OCI-LY7 (cell line): ENCODE data around the gene TLL2.

Experiments used
- EZH2phosphoT487 ChIP-seq: fragments of 200-600 bp; sonication (generic); IDR thresholded peaks from 2 replicates; pipeline ENCODE4 v1.6.1; 2018; ENCODE audit warnings: low read depth, borderline replicate concordance, mild to moderate bottlenecking, mixed run types, antibody characterized with exemption, low read length, moderate library complexity, mixed read lengths
- TF ChIP-seq, protein P1 (sequence below): fragments of 200-600 bp; sonication (generic); conservative IDR thresholded peaks from 2 replicates; pipeline ENCODE4 v1.5.1; 2014; ENCODE audit warnings: mild to moderate bottlenecking, antibody characterized with exemption, low read length, moderate library complexity, mixed read lengths

DNA sequence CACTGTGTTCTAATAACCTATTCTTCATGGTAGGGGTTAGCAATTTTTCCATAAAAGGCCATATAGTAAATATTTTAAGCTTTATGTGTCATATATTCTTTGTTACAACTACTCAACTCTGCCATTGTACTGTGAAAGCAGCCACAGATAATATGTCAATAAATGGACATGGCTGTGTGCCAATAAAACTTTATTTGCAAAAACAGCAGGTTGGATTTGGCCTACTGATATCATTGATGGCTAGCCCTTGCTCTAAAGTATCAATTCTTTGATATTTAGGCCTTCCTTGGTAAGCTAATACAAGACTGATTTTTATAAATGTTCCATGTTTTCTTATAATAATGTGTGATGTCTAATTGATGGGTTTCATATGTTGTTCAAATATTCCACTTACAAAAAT is 77.7 kb downstream of the TLL2 start:
- TF ChIP-seq, protein P1, sequence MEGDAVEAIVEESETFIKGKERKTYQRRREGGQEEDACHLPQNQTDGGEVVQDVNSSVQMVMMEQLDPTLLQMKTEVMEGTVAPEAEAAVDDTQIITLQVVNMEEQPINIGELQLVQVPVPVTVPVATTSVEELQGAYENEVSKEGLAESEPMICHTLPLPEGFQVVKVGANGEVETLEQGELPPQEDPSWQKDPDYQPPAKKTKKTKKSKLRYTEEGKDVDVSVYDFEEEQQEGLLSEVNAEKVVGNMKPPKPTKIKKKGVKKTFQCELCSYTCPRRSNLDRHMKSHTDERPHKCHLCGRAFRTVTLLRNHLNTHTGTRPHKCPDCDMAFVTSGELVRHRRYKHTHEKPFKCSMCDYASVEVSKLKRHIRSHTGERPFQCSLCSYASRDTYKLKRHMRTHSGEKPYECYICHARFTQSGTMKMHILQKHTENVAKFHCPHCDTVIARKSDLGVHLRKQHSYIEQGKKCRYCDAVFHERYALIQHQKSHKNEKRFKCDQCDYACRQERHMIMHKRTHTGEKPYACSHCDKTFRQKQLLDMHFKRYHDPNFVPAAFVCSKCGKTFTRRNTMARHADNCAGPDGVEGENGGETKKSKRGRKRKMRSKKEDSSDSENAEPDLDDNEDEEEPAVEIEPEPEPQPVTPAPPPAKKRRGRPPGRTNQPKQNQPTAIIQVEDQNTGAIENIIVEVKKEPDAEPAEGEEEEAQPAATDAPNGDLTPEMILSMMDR: no peak
- no peak for TF ChIP-seq EZH2phosphoT487
